AG04449 (cell line): ENCODE results near the gene P2RY13.

ENCODE experiments used
- CTCF ChIA-PET: fragments of 350-600 bp; formaldehyde crosslinking; extraction: SDS; loops from one replicate; lab custom pipeline; 2021; ENCODE audit warnings: antibody characterized with exemption; lab: Yijun Ruan, JAX
- POLR2A ChIA-PET: fragments of 400-600, 350-600 bp; formaldehyde crosslinking; extraction: SDS; loops from one replicate; lab custom pipeline; 2020; ENCODE audit warnings: antibody characterized with exemption, inconsistent platforms; lab: Yijun Ruan, JAX
- DNase-seq: peaks from one replicate; pipeline ENCODE4 v3.0.0-alpha.2; 2010; ENCODE audit warnings: low read depth, low spot score
- H3K4me3 ChIP-seq: 2 replicates; pipeline ENCODE4 v1.5.1; 2011; ENCODE audit warnings: low read depth, mild to moderate bottlenecking, control low read depth, low read length
- CTCF ChIP-seq: IDR thresholded peaks from one replicate; pipeline ENCODE4 v1.5.1; 2011; ENCODE audit warnings: mild to moderate bottlenecking, moderate library complexity, low read length, control low read depth, inconsistent platforms; ENCODE audit not compliant: insufficient read depth; ENCODE audit errors: missing control alignments

The P2RY13 gene

GRCh38 chr3:151276687-151277042, 52.7 kb downstream of the P2RY13 start:
- POLR2A ChIA-PET = no interaction called here
- CTCF ChIA-PET = interaction anchor here (1.0 to 9.6 kb wide), 4 partner anchors 9 to 114 kb away, joined by 3 to 310 read pairs (median 97); no protein-coding TSS in a partner anchor
- TF ChIP-seq CTCF = no peak
- DNase-seq = no peak
- no peak overlapping the region for H3K4me3 ChIP-seq
